Activated naive CD8-positive, alpha-beta T cell treated with anti-CD3 and anti-CD28 coated beads, Interleukin-2, amount 10 ng/mL, durations not matched to agents 7 days and 5 days (primary cell): ENCODE data around the gene RNF151. TPM values are rescaled to one million over a fixed set of nuclear protein-coding genes. Genes with fewer than 3 reads are reported as not detected.
A peak's percentile ranks its signal among the peaks of the same experiment; 100 is the strongest.
"Not testable (repeated sequence)": the region's sequence is repeated elsewhere in the genome, so short reads cannot be mapped to it uniquely, and the experiment has no call there.

Source experiments
- ATAC-seq: fragments of 150-1000 bp; cut with Tn5 transposase; one replicate; pipeline ENCODE4 v1.10.0; 2021; ENCODE audit warnings: low read depth, moderate library complexity
- POLR2A ChIA-PET: fragments of 350-600 bp; sonication (Branson Sonifier 250); formaldehyde crosslinking; loops from one replicate; lab custom pipeline; 2021; ENCODE audit warnings: antibody characterized with exemption; lab: Charles Lee
- DNase-seq: peaks from one replicate; pipeline ENCODE4 v3.0.0; 2021
- H3K27ac Mint-ChIP-seq: one replicate; pipeline ENCODE4 v1.8.0; 2022; ENCODE audit warnings: mild to moderate bottlenecking, mixed read lengths
- H3K27me3 Mint-ChIP-seq: one replicate; pipeline ENCODE4 v1.8.0; 2022; ENCODE audit warnings: mild to moderate bottlenecking, moderate library complexity, mixed read lengths
- H3K36me3 Mint-ChIP-seq: one replicate; pipeline ENCODE4 v1.8.0; 2021; ENCODE audit warnings: mild to moderate bottlenecking, mixed read lengths
- H3K4me1 Mint-ChIP-seq: one replicate; pipeline ENCODE4 v1.8.0; 2021; ENCODE audit warnings: mixed read lengths
- H3K4me3 Mint-ChIP-seq: one replicate; pipeline ENCODE4 v1.8.0; 2022; ENCODE audit warnings: mild to moderate bottlenecking, moderate library complexity, mixed read lengths
- H3K9me3 Mint-ChIP-seq: one replicate; pipeline ENCODE4 v1.8.0; 2021; ENCODE audit warnings: mixed read lengths
- total RNA-seq, 2 experiments: library from RNA; stranded (reverse); gene quantifications; one replicate each; pipeline ENCODE4 v1.2.3, GENCODE V29; 2021

The RNF151 gene
- total RNA-seq, 2 experiments from 2014 or later: not detected

- Mint-ChIP-seq H3K36me3 (peaks cover 17% of the 10 kb centered on the region), H3K4me1 (peaks cover 36% of the 10 kb centered on the region), H3K4me3 (peak overlapping the region; percentile 97), H3K27ac (peak overlapping the region; percentile 96), H3K27me3 (no peaks in the 10 kb centered on the region), H3K9me3 (no peaks in the 10 kb centered on the region)
- DNase-seq (no peak), ATAC-seq (peak; percentile 5)
- POLR2A ChIA-PET: interaction anchor here (4.0 kb wide), 1 partner anchor 12 kb away, joined by 37 read pairs; the partner anchor contains the start of gene TBL3
These were observed 7.9 kb upstream of the RNF151 start for GRCh38 chr16:1958715-1959268.

- ATAC-seq (peak; percentile 84), DNase-seq (peak; percentile 96)
- peaks cover 39% of the 10 kb centered on the region for H3K4me1 Mint-ChIP-seq
- no peaks in the 10 kb centered on the region for H3K9me3 Mint-ChIP-seq
- POLR2A ChIA-PET: interaction anchor here (0.7 to 4.0 kb wide), 3 partner anchors 11 to 180 kb away, joined by 3 to 37 read pairs (median 9); partner anchors contain the start of genes MSRB1 and TBL3
- H3K27me3 Mint-ChIP-seq: no peaks in the 10 kb centered on the region
- H3K36me3 Mint-ChIP-seq: peaks cover 22% of the 10 kb centered on the region
- H3K27ac Mint-ChIP-seq: peak within 1 kb of the TSS; percentile 96
- peak within 1 kb of the TSS; percentile 97 for H3K4me3 Mint-ChIP-seq
These were observed 7.2 kb upstream of the RNF151 start, which contains the start of gene NDUFB10 for GRCh38 chr16:1959269-1960039. NDUFB10 (plus strand) TSS chr16:1959538; CDS start chr16:1959625, 87 bp downstream.

- Mint-ChIP-seq H3K27me3 (no peaks in the 10 kb centered on the region), H3K4me1 (peaks cover 45% of the 10 kb centered on the region)
- ATAC-seq: no peak
These were observed 5.7 kb upstream of the RNF151 start for GRCh38 chr16:1960665-1961630.

GRCh38 chr16:1961651-1962067 is 5.0 kb upstream of the RNF151 start:
- Mint-ChIP-seq H3K9me3 (no peaks in the 10 kb centered on the region), H3K27me3 (no peaks in the 10 kb centered on the region), H3K27ac (peak overlapping the region; percentile 48), H3K4me1 (peaks cover 45% of the 10 kb centered on the region), H3K36me3 (peaks cover 22% of the 10 kb centered on the region), H3K4me3 (peak overlapping the region; percentile 60)
- POLR2A ChIA-PET: interaction anchor here (1.1 to 4.0 kb wide), 2 partner anchors 9 to 29 kb away, joined by 3 to 37 read pairs; partner anchors contain the start of gene TBL3
- ATAC-seq (no peak), DNase-seq (no peak)

More at GRCh38 chr16:1960665-1961630, 5.7 kb upstream of the RNF151 start:
- Mint-ChIP-seq H3K4me3 (peak overlapping the region; percentile 97), H3K9me3 (no peaks in the 10 kb centered on the region), H3K27ac (peak overlapping the region; percentile 96), H3K36me3 (peaks cover 22% of the 10 kb centered on the region)
- POLR2A ChIA-PET: interaction anchor here (0.5 to 4.0 kb wide), 6 partner anchors 9 to 194 kb away, joined by 3 to 37 read pairs (median 4); partner anchors contain the start of genes GFER, MSRB1, TBL3 and TRAF7
- DNase-seq: no peak

GRCh38 chr16:1962161-1963153 is 4.2 kb upstream of the RNF151 start:
- Mint-ChIP-seq H3K36me3 (peaks cover 22% of the 10 kb centered on the region), H3K27ac (peak overlapping the region; percentile 96), H3K4me3 (peak overlapping the region; percentile 96), H3K4me1 (peaks cover 46% of the 10 kb centered on the region)
- not testable (repeated sequence) for ATAC-seq, H3K9me3 Mint-ChIP-seq, DNase-seq, H3K27me3 Mint-ChIP-seq
- POLR2A ChIA-PET: interaction anchor here (1.1 to 2.0 kb wide), 2 partner anchors 9 to 28 kb away, joined by 3 to 9 read pairs; partner anchors contain the start of gene TBL3

- Mint-ChIP-seq H3K27ac (peak overlapping the region; percentile 96), H3K4me1 (peaks cover 44% of the 10 kb centered on the region), H3K36me3 (peaks cover 22% of the 10 kb centered on the region), H3K4me3 (peak overlapping the region; percentile 96), H3K27me3 (no peaks in the 10 kb centered on the region), H3K9me3 (no peaks in the 10 kb centered on the region)
- DNase-seq (no peak), ATAC-seq (peak; percentile 11)
- POLR2A ChIA-PET: interaction anchor here (0.5 to 3.6 kb wide), 32 partner anchors 8 to 1371 kb away, joined by 3 to 50 read pairs (median 6); partner anchors contain the start of genes E4F1, ECI1, GFER and MAPK8IP3
These were observed 2.7 kb upstream of the RNF151 start for GRCh38 chr16:1963806-1964505.

- Mint-ChIP-seq H3K4me1 (peaks cover 42% of the 10 kb centered on the region), H3K27me3 (no peaks in the 10 kb centered on the region), H3K4me3 (peak within 1 kb of the TSS; percentile 96), H3K36me3 (peaks cover 22% of the 10 kb centered on the region), H3K9me3 (no peaks in the 10 kb centered on the region), H3K27ac (peak within 1 kb of the TSS; percentile 96)
- POLR2A ChIA-PET: interaction anchor here (0.5 to 3.6 kb wide), 37 partner anchors 8 to 1372 kb away, joined by 3 to 50 read pairs (median 5); partner anchors contain the start of genes E4F1, ECI1, GFER and IFT140
- ATAC-seq (peak; percentile 90), DNase-seq (peak; percentile 99)
These were observed 1.9 kb upstream of the RNF151 start, which contains the start of gene RPS2 for GRCh38 chr16:1964506-1965395. RPS2 (minus strand) TSS chr16:1964826; CDS start chr16:1964625, 201 bp downstream.

- H3K36me3 Mint-ChIP-seq: peaks cover 20% of the 10 kb centered on the region
- peaks cover 36% of the 10 kb centered on the region for H3K4me1 Mint-ChIP-seq
These were observed 1.2 kb upstream of the RNF151 start for GRCh38 chr16:1965396-1966001.

GRCh38 chr16:1968146-1968953 is 1.7 kb downstream of the RNF151 start:
- no peak overlapping the region for H3K4me3 Mint-ChIP-seq
- peaks cover 9% of the 10 kb centered on the region for H3K36me3 Mint-ChIP-seq
- no peak for ATAC-seq
- H3K4me1 Mint-ChIP-seq: peaks cover 26% of the 10 kb centered on the region
- POLR2A ChIA-PET: interaction anchor here (0.6 to 4.0 kb wide), 2 partner anchors 9 to 141 kb away, joined by 3 to 37 read pairs; partner anchors contain the start of gene NDUFB10
- no peak for DNase-seq
- no peaks in the 10 kb centered on the region for H3K27me3 Mint-ChIP-seq
- H3K27ac Mint-ChIP-seq: no peak overlapping the region
- H3K9me3 Mint-ChIP-seq: no peaks in the 10 kb centered on the region

More at GRCh38 chr16:1965396-1966001, 1.2 kb upstream of the RNF151 start:
- ATAC-seq (no peak), DNase-seq (no peak)
- no peaks in the 10 kb centered on the region for H3K27me3 Mint-ChIP-seq
- H3K27ac Mint-ChIP-seq: peak overlapping the region; percentile 96
- H3K4me3 Mint-ChIP-seq: peak overlapping the region; percentile 96
- no peaks in the 10 kb centered on the region for H3K9me3 Mint-ChIP-seq
- POLR2A ChIA-PET: interaction anchor here (0.6 to 3.6 kb wide), 26 partner anchors 8 to 1372 kb away, joined by 3 to 50 read pairs (median 6); partner anchors contain the start of genes ECI1, GFER, MSRB1 and NOXO1
